ENCODE measurements around the gene SMPD3. TPM values are rescaled to one million over a fixed set of nuclear protein-coding genes. Genes with fewer than 3 reads are reported as not detected.

SMPD3 gene
- total and polyA plus RNA-seq, 2 of the 4 experiments (the other 2 are of a cell fraction) = not detected

GRCh38 chr16:68356919-68357286, 91.4 kb downstream of the SMPD3 start:
- WGBS, 2 experiments (ENCODE audit: extremely low coverage in 2 of 2, insufficient read length in 1 of 2) = 100% methylated on average over 1 of the region's 5 CpGs; no CpG with 5 or more reads in 1 of the 2 experiments
- H4K91ac ChIP-seq (ENCODE audit: insufficient read depth, low read depth, low read length) = no peak overlapping the region
- H2AK9ac ChIP-seq (replicated peaks; ENCODE audit: low read depth, low read length, poor library complexity) = no peak overlapping the region
- no peaks in the 10 kb centered on the region; the same call in 1 of the 2 replicates for H4K20me1 ChIP-seq (ENCODE audit: insufficient read depth, low read length)
- no peaks in the 10 kb centered on the region for H3K27me3 ChIP-seq (ENCODE audit: control insufficient read depth, insufficient read depth, low read length)
- no peak overlapping the region for H2BK20ac ChIP-seq (ENCODE audit: low read depth, low read length)
- no TSS peak for BruUV-seq (replicated peaks)
- H3K27ac ChIP-seq (ENCODE audit: insufficient read depth, low read length) = no peak overlapping the region
- POLR2A ChIA-PET (ENCODE audit: unreplicated experiment) = no interaction called here
- no peak overlapping the region for H3K23ac ChIP-seq (ENCODE audit: low read depth, low read length)
- CTCF ChIA-PET = no interaction called here
- H3K14ac ChIP-seq (replicated peaks; ENCODE audit: low read depth, low read length) = no peak overlapping the region
- no peak for TF ChIP-seq BHLHE40 (IDR thresholded peaks at IDR 0.05; ENCODE audit: low read depth, low read length)
- TF ChIP-seq POLR2A (IDR thresholded peaks at IDR 0.05; ENCODE audit: low read depth, low read length) = no peak
- TF ChIP-seq RAD21 (IDR thresholded peaks at IDR 0.05; ENCODE audit: low read length) = no peak
- TF ChIP-seq CEBPB (IDR thresholded peaks at IDR 0.05; ENCODE audit: low read depth, low read length) = no peak
- no peak for TF ChIP-seq USF2 (IDR thresholded peaks at IDR 0.05; ENCODE audit: low read depth, low read length)
- TF ChIP-seq RFX5 (IDR thresholded peaks at IDR 0.05; ENCODE audit: low read depth, low read length) = no peak
- no peak for TF ChIP-seq SMC3 (IDR thresholded peaks at IDR 0.05; ENCODE audit: low read depth, low read length)
- TF ChIP-seq RCOR1 (IDR thresholded peaks at IDR 0.05; ENCODE audit: insufficient replicate concordance, low read length) = no peak
- TF ChIP-seq FOS (IDR thresholded peaks at IDR 0.05; ENCODE audit: low read depth, low read length) = no peak
- TF ChIP-seq MAZ (IDR thresholded peaks at IDR 0.05; ENCODE audit: borderline replicate concordance, low read depth, low read length) = no peak
- TF ChIP-seq MAFK (IDR thresholded peaks at IDR 0.05; ENCODE audit: low read depth, low read length) = no peak
- TF ChIP-seq CTCF (conservative IDR thresholded peaks at IDR 0.05; ENCODE audit: low read depth, low read length) = no peak
- no peak for TF ChIP-seq NFE2L2 (IDR thresholded peaks at IDR 0.05; ENCODE audit: low read depth, low read length)
- TF ChIP-seq MXI1 (IDR thresholded peaks at IDR 0.05; ENCODE audit: borderline replicate concordance, low read depth, low read length) = no peak
- TF ChIP-seq ELK1 (IDR thresholded peaks at IDR 0.05; ENCODE audit: borderline replicate concordance, low read depth, low read length) = no peak
- no peak for TF ChIP-seq CHD1 (IDR thresholded peaks at IDR 0.05; ENCODE audit: low read depth, low read length)
- ATAC-seq (ENCODE audit: low read depth) (no peak), DNase-seq (no peak)
- H2AFZ ChIP-seq (replicated peaks; ENCODE audit: low read length, poor library complexity) = no peak overlapping the region
- in situ Hi-C loops (cut with MboI; ENCODE audit: low sequenced_read_pairs) = no loop called here
- no peak overlapping the region for H2BK5ac ChIP-seq (ENCODE audit: low read depth, low read length, poor library complexity, severe bottlenecking)
- H3K18ac ChIP-seq (ENCODE audit: low read depth, low read length) = no peak overlapping the region
- H2AK5ac ChIP-seq (ENCODE audit: low read depth, low read length) = no peak overlapping the region
- H4K5ac ChIP-seq (ENCODE audit: low read depth, low read length) = no peak overlapping the region
- dilution Hi-C loops (cut with HindIII; ENCODE audit: low sequenced_read_pairs, unreplicated experiment) = no loop called here
- H3K4me3 ChIP-seq (ENCODE audit: insufficient read depth, low read depth, low read length) = no peak overlapping the region
- H4K8ac ChIP-seq (ENCODE audit: low read depth in 2 of 2, low read length in 2 of 2) = no peak overlapping the region
- no peaks in the 10 kb centered on the region for H3K9me3 ChIP-seq (ENCODE audit: control insufficient read depth, insufficient read depth, low read length)
- no peak overlapping the region for H3K9ac ChIP-seq (ENCODE audit: low read depth, low read length)
- no peaks in the 10 kb centered on the region for H3K4me1 ChIP-seq (ENCODE audit: control insufficient read depth, insufficient read depth, low read length)
- no peak overlapping the region for H2BK15ac ChIP-seq (ENCODE audit: low read depth, low read length)
- H3K9me1 ChIP-seq (ENCODE audit: insufficient read depth, low read length) = no peaks in the 10 kb centered on the region
- intact Hi-C loops (cut with micrococcal nuclease) = no loop called here
- no peak overlapping the region for H3K56ac ChIP-seq (ENCODE audit: extremely low read depth, insufficient read depth, low read length)
- H3K4ac ChIP-seq (ENCODE audit: low read depth, low read length) = no peak overlapping the region
- no peaks in the 10 kb centered on the region; a peak in 1 of 4 replicates for H3K79me1 ChIP-seq (ENCODE audit: low read depth in 1 of 2, low read length in 2 of 2)
- peaks cover 51% of the 10 kb centered on the region for H3K36me3 ChIP-seq (ENCODE audit: control insufficient read depth, insufficient read depth, low read length)
- no peak overlapping the region for H2BK120ac ChIP-seq (ENCODE audit: low read depth, low read length)
- no peak overlapping the region for H3K4me2 ChIP-seq (ENCODE audit: low read depth, low read length)

Measured in IMR-90 (cell line).